Neural progenitor cell (in vitro differentiated cells): ENCODE data around the gene DTD2.

Source experiments
- CTCF ChIP-seq: fragments of 200-600 bp; sonication (generic); IDR thresholded peaks from 2 replicates; pipeline ENCODE4 v1.5.1; 2017; ENCODE audit warnings: antibody characterized with exemption, mild to moderate bottlenecking
- EZH2phosphoT487 ChIP-seq: fragments of 200-600 bp; sonication (generic); IDR thresholded peaks from 2 replicates; pipeline ENCODE4 v1.6.1; 2017; ENCODE audit warnings: antibody characterized with exemption

- no peak for TF ChIP-seq CTCF
- no peak for TF ChIP-seq EZH2phosphoT487
These were observed 32.4 kb upstream of the DTD2 start for GRCh38 chr14:31489691-31490090.
